ENCODE data around the gene DEFB126. TPM values are rescaled to one million over a fixed set of nuclear protein-coding genes. Genes with fewer than 3 reads are reported as not detected.

Gene DEFB126
- total RNA-seq, 1 experiment from 2014 or later = not detected

DNA sequence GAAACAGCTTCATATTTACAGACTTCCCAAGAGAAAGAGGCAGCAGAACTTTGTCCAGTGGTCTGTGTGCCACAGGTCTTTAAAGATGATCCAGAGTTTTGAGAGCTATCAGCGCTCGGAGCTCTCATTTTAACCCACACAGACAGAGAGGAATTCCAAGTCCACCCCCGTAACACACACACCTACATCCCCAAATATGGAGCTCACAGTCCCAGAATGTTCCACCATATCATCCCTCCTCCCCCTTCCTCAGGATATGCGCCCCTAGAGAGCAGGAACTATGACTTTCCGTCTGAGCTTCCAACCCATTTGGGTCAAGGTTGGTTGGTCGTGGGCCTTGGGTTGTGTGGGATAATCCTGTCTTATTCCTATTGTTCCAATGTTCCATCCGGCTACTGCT is 47.2 kb downstream of the DEFB126 start, which contains the start of gene DEFB128:
Gene DEFB128, minus strand, starts transcription at position 101 of the 400 bp plus-strand sequence. Its CDS starts 88 bp downstream, at position 13.
- CTCF ChIA-PET = no interaction called here
- no TSS peak for BruUV-seq (replicated peaks)
- peaks cover 7% of the 10 kb centered on the region for H3K27me3 ChIP-seq (ENCODE audit: control insufficient read depth, insufficient read depth, low read length)

More for the DNA sequence above, 47.2 kb downstream of the DEFB126 start, which contains the start of gene DEFB128:
- DNase-seq (ENCODE audit: low read depth, low spot score) (no peak), ATAC-seq (no peak)
- in situ Hi-C loops (cut with HindIII; ENCODE audit: low pct_unique_long_range_greater_than_20kb, low sequenced_read_pairs) (no loop called here), intact Hi-C loops (cut with micrococcal nuclease; ENCODE audit: unreplicated experiment) (no loop called here)
- H3K4me1 ChIP-seq (ENCODE audit: control insufficient read depth, insufficient read depth, low read length) = no peaks in the 10 kb centered on the region
- no peaks in the 10 kb centered on the region for H3K9me3 ChIP-seq (ENCODE audit: control insufficient read depth, insufficient read depth, low read depth, low read length)
- TF ChIP-seq, protein P1, sequence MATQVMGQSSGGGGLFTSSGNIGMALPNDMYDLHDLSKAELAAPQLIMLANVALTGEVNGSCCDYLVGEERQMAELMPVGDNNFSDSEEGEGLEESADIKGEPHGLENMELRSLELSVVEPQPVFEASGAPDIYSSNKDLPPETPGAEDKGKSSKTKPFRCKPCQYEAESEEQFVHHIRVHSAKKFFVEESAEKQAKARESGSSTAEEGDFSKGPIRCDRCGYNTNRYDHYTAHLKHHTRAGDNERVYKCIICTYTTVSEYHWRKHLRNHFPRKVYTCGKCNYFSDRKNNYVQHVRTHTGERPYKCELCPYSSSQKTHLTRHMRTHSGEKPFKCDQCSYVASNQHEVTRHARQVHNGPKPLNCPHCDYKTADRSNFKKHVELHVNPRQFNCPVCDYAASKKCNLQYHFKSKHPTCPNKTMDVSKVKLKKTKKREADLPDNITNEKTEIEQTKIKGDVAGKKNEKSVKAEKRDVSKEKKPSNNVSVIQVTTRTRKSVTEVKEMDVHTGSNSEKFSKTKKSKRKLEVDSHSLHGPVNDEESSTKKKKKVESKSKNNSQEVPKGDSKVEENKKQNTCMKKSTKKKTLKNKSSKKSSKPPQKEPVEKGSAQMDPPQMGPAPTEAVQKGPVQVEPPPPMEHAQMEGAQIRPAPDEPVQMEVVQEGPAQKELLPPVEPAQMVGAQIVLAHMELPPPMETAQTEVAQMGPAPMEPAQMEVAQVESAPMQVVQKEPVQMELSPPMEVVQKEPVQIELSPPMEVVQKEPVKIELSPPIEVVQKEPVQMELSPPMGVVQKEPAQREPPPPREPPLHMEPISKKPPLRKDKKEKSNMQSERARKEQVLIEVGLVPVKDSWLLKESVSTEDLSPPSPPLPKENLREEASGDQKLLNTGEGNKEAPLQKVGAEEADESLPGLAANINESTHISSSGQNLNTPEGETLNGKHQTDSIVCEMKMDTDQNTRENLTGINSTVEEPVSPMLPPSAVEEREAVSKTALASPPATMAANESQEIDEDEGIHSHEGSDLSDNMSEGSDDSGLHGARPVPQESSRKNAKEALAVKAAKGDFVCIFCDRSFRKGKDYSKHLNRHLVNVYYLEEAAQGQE (IDR thresholded peaks at IDR 0.05; ENCODE audit: insufficient read depth in 1 of 2, low read depth in 2 of 2, low read length in 1 of 2) = no peak
- no peak for TF ChIP-seq POLR2AphosphoS5 (IDR thresholded peaks at IDR 0.05; ENCODE audit: low read depth, low read length)
- no peak for TF ChIP-seq SIN3A (IDR thresholded peaks at IDR 0.05; ENCODE audit: borderline replicate concordance, insufficient read depth, low read depth, low read length)
- TF ChIP-seq, protein P2, sequence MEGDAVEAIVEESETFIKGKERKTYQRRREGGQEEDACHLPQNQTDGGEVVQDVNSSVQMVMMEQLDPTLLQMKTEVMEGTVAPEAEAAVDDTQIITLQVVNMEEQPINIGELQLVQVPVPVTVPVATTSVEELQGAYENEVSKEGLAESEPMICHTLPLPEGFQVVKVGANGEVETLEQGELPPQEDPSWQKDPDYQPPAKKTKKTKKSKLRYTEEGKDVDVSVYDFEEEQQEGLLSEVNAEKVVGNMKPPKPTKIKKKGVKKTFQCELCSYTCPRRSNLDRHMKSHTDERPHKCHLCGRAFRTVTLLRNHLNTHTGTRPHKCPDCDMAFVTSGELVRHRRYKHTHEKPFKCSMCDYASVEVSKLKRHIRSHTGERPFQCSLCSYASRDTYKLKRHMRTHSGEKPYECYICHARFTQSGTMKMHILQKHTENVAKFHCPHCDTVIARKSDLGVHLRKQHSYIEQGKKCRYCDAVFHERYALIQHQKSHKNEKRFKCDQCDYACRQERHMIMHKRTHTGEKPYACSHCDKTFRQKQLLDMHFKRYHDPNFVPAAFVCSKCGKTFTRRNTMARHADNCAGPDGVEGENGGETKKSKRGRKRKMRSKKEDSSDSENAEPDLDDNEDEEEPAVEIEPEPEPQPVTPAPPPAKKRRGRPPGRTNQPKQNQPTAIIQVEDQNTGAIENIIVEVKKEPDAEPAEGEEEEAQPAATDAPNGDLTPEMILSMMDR (IDR thresholded peaks at IDR 0.05) = no peak
- no peak for TF ChIP-seq TCF7L2 (IDR thresholded peaks at IDR 0.05; ENCODE audit: low read depth, low read length)
- no peaks in the 10 kb centered on the region for H3K36me3 ChIP-seq (ENCODE audit: control insufficient read depth, insufficient read depth, low read length)
- H3K27ac ChIP-seq (ENCODE audit: low read length) = no peak within 1 kb of the TSS
- POLR2A ChIA-PET = no interaction called here
- no peak within 1 kb of the TSS for H3K4me3 ChIP-seq (ENCODE audit: low read depth in 2 of 2, low read length in 2 of 2)

Other genes with a start within 250 kb of the DEFB126 start
- not detected for gene DEFB125, start 54.9 kb upstream of the DEFB126 start, total RNA-seq (2021; ENCODE audit: unreplicated experiment)
- gene DEFB127, start 14.9 kb downstream of the DEFB126 start, total RNA-seq (2021; ENCODE audit: unreplicated experiment) = not detected
- not detected for gene DEFB128, start 47.1 kb downstream of the DEFB126 start, total RNA-seq (2021; ENCODE audit: unreplicated experiment)
- not detected for gene DEFB129, start 84.7 kb downstream of the DEFB126 start, total RNA-seq (2021; ENCODE audit: unreplicated experiment)
- gene DEFB132, start 115.1 kb downstream of the DEFB126 start, total RNA-seq (2021; ENCODE audit: unreplicated experiment) = 0.10 TPM
- 20.5 TPM for gene C20orf96, start 148.2 kb downstream of the DEFB126 start, total RNA-seq (2021; ENCODE audit: unreplicated experiment)
- gene ZCCHC3, start 155.0 kb downstream of the DEFB126 start, total RNA-seq (2021; ENCODE audit: unreplicated experiment) = 18.9 TPM
- gene SOX12, start 183.0 kb downstream of the DEFB126 start, total RNA-seq (2021; ENCODE audit: unreplicated experiment) = 48.6 TPM
- 44.9 TPM for gene NRSN2, start 204.5 kb downstream of the DEFB126 start, total RNA-seq (2021; ENCODE audit: unreplicated experiment)
- gene TRIB3, start 238.2 kb downstream of the DEFB126 start, total RNA-seq (2021; ENCODE audit: unreplicated experiment) = 35.6 TPM

Data from Panc1 (cell line).